DMS53 treated with DMSO at 0.1 percent for 48 hours (cell line): ENCODE data around the gene USP7.
A peak's percentile ranks its signal among the peaks of the same experiment; 100 is the strongest.
"Not testable (repeated sequence)": the region's sequence is repeated elsewhere in the genome, so short reads cannot be mapped to it uniquely, and the experiment has no call there.

ENCODE experiments used
- DNase-seq: peaks from one replicate; lab custom pipeline; 2025; ENCODE audit not compliant: unreplicated experiment; lab: John Stamatoyannopoulos, UW

Gene USP7

DNA sequence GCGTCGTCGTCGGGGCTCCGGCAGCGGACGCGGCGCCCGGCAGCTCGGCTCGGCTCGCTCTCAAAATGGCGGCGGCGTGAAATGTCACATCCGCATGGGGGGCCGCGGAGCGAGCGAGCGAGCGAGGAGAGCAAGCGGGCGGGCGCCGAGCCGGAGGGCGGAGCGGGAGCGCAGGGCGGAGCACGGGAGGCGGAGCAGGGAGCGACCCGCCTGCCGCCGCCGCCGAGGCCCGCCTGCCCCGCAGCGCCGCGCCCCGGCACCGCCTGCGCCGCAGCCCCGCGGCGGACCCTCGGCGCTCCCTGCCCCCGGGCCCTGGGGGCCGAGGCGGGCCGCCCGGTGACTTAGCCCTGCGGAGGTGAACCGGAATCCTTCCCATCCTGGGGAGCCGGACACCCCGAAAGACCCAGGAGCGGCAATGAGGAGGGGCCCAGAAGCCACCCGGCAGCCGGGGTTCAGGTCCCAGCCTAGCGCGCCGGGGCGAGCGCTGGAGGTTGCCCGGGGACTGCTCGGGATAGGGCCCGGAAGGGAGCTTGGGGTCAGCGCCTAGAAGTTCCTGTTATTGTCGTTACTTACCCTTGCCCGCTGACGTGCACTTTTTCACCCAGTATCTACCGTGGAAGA lies at the start of gene USP7:
Gene USP7, minus strand, starts transcription at position 86 of the 621 bp plus-strand sequence. CDS start 621 bp downstream, outside the sequence.
- DNase-seq: peak; percentile 39

DNA sequence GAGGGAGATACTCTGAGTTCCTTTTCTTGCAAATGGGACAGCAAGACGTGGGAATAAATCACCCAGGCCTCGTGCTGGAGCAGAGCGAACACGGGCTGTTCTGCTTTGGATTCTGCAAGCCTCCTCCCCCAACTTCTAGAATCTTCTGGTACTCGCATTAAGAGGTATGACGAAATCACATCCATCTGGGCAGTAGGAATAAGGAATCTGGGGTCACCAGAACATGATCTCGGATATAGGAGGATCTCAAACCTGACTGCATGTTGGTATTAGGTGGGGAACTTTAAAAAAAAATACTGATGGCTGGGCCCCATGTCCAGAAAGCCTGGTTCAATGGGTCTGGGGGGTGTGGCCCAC lies 49.8 kb upstream of the USP7 start:
- no peak for DNase-seq

DNA sequence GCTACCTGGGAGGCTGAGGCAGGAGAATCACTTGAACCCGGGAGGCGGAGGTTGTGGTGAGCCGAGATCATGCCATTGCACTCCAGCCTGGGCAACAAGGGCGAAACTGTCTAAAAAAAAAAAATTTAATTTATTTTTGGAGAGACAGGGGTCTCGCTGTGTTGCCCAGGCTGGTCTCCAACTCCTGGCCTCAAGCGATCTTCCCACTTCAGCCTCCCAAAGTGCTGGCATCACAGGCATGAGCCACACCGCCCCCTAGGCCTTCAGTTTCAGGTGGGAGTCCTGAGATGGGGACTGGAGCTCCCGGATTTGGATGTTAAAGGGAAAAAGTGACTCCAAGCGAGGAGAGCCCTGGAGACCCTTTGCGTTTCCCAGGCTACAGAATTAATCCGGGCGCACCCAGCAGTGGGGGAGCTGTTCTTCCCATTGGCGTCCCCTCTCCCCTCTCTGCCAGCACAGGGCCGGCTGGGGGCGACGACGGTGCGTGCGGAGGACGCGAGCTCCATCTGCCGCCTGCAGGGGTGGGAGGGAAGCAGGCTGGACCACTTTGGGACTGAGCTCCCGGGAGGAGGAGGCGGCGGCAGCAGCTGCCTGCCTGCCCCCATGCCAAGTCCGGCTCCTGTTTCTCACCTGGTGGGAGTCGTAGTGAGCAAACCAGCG lies 49.3 kb upstream of the USP7 start:
- no peak for DNase-seq

DNA sequence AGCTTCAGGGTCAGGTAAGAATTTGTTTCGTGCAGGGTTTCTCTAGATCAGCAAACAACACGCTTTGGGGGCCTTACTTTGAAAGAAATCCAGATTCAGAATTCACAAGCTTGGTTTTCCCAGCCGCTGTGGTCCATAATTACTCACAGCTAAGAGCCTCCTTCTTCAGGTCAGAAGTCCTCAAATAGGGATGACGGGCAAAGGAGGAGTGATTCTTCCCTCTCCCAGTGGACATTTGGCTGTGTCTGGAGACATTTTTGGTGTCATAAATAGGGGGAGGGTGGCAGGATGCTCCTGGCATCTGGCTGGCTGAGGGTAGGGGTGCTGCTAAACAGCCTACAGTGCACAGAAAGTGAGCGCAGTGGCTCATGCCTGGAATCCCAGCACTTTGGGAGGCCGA lies 48.6 kb upstream of the USP7 start:
- DNase-seq: no peak

DNA sequence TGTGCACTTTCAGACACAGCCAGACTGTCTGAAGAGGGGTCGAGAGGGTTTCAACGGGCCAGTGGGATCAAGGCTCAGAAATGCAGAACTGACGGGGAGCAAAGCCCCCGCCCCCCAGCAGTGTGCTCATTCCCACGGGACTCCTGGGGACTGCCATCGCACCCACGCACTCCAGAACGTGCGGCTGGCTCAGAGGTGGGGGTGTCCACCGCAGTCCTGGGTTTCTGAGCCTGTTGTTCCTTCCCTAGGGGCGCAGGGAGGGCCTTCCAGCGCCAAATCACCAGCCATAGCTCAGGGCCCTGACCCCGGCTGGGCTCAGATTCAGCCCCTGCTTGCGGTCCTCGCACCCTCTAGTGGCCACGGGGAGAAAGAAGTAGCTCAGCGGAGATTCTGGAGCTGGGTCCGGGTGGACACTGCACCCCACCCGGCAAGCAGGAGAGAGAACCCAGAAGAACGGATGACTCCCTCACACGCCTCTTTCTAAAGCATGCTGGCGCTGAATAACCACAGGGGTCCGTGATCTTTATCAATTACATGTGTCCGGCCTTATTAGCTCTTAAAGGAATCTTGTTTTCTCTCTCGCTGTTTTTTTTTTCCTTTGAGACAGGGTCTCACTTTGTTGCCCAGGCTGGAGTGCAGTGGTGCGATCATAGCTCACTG lies 45.0 kb upstream of the USP7 start:
- peak; percentile 36 for DNase-seq

DNA sequence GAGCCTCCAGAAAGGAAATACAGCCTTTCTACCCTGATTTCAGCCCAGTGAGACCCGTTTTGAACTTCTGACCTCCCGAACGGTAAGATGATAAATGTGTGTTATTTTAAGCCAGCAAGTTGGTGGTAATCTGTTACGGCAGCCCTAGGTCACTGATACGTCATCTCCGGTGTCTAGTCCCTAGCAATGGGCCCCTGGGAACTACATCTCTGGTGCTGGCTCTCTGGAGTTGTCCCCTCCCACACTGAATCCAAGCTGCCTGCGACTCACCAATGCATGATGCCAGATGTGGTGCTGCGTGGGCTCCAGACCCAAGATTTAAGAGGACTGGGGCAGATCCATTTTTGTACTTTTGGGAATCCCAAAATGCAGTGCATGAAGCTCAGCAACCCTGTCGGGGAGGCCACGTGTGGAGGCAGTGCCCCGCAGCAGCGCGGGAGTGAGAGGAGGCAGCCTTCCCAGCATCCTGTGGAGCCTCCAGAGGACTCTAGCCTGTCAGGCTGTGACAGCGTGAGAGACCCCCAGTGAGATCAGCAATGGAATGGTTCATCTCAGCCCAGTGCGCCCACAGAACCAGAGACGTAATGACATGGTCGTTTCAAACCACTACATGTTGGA lies 43.6 kb upstream of the USP7 start:
- no peak for DNase-seq

DNA sequence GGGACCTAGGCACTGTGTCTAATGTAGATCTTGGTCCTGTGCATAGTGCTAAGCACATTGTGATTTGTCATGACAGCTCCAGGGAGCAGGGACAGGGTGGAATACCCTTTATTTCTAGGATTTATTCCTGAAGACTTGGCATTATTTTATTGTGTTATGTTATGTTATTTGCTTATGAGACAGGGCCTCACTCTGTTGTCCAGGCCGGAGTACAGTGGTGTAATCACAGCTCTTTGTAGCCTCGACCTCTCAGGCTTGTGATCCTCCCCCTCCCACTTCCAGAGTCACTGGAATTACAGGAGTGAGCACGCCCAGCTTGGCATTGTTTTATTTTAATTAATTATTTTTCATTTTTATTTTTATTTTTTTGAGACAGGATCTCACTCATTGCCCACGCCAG lies 40.5 kb upstream of the USP7 start:
- no peak for DNase-seq

DNA sequence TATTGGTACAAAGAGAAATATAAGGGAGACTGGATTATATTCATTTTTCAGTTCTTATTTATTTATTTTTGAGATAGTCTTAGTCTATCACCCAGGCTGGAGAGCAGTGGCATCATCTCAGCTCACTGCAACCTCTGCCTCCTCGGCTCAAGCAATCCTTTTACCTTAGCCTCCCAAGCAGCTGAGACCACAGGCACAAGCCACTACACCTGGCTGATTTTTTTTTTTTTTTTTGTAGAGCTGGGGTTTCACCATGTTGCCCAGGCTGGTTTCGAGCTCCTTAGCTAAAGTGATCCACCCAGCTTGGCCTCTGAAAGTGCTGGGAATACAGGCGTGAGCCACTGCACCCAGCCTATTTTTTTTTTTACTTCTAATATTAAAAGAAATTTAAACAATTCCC lies 40.1 kb upstream of the USP7 start:
- DNase-seq: no peak

DNA sequence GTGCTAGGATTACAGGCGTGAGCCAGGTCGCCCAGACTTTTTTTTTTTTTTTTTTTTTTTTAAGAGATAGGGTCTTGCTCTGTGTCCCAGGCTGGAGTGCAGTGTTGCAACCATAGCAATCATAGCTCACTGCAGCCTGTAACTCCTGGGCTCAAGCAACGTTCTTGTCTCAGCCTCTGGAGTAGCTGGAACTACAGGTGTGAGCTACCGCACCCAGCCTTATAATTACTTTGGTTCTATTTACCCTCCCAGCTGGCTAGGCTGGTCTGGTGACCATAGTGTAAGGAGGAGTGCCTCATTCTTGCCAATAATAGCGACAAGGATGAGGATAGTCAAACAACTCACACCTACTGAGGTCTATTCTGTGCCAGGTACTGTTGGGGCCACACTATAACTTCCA lies 39.6 kb upstream of the USP7 start:
- peak; percentile 8 for DNase-seq

DNA sequence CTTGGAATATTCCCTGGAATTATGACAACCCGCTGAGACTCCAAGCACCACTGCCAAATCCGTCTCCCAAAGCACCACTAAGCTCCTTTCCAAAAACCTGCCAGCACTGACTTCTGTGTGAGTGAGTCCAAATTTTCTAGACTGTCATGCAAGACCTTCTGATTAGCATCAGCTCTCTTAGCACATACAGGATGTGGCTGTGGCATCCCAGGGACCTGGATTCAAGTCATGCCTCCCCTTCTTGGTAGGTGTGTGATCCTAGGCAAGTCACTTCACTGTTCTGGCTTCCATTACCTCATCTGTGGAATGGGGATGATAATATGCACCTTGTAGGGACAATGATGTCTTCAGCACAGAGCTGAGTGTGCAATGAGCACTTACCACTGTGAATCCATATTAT lies 38.3 kb upstream of the USP7 start:
- DNase-seq: no peak

DNA sequence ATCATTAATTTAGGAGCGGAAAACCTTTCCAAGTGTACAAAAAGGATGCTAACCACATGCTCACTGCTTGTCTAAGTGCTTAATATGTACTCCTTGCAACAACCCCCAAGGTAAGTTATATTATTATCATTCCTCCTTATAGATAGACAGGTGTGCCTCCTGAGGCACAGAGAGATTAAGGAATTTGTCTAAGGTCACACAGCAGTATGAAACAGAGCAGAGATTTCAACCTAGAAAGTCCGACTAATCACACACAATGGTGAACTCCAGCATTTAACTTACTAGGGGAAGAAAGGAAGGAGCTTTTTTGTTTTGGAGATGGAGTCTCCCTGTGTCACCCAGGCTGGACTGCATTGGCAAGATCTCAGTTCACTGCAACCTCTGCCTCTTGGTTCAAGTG lies 37.0 kb upstream of the USP7 start:
- DNase-seq: no peak

DNA sequence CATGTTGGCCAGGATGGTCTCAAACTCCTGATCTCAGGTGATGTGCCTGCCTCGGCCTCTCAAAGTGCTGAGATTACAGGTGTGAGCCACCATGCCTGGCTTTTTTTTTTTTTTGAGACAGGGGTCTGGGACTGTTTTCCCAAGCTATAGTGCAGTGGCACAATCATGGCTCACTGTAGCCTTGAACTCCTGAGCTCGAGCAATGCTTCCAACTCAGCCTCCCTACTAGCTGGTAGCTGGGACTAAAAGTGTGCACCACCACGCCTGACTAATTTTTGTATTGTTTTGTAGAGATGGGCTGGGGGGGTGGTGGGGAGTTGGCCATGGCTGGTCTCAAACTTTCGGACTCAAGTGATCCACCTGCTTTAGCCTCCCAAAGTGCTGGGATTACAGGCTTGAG lies 36.1 kb upstream of the USP7 start:
- no peak for DNase-seq

DNA sequence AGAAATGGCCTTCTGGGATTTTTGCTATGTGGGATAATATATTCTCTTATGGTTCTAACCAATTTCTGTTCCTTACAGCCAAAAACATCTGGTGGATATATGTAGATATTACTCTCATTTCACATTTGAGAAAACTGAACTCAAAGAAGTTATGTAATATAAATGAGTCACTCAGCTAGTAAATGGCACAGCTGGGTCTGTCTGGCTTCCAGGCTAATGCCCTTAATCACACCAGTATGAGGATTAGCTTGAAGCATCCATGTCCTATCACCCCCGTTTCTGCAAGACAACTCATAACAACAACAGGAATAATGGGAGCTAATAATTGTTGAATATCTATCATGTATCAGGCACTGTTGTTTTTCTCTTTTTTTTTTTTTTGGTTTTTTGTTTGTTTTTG lies 34.4 kb upstream of the USP7 start:
- DNase-seq: no peak

DNA sequence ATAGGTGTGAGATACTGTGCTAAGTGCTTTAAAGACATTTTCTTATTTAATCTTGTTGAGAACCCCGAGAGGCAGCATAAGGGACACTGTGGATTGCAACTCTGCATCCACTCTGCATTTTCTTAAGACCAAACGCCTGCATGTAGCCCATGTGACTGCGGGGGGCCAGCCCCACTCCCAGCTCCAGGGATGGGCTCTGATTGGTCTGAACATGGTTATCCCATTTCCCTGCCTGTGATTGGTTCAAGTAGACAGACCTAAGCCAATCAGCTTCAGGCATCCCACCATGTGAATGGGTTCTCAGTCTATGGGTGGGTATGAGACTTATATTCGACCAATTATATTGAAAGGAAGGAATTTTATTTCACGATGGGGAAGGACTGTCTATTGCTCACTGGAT lies 33.2 kb upstream of the USP7 start:
- DNase-seq: no peak

DNA sequence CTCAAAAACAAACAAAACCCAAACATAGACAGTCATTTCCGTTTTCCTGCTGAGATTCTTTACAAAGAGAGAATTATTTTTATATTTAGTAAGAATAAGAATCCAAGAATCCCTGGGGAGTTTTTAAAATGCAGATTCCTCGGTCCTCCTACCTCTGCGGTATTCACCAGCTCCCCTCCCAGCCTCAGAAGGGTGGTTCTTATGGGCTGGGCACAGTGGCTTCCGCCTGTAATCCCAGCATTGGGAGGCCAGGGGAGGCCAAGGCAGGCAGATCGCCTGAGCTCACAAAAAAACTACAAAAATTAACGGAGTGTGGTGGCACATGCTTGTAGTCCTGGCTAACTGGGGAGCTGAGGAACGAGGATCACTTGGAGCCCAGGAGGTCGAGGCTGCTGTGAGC lies 26.7 kb upstream of the USP7 start:
- no peak for DNase-seq

DNA sequence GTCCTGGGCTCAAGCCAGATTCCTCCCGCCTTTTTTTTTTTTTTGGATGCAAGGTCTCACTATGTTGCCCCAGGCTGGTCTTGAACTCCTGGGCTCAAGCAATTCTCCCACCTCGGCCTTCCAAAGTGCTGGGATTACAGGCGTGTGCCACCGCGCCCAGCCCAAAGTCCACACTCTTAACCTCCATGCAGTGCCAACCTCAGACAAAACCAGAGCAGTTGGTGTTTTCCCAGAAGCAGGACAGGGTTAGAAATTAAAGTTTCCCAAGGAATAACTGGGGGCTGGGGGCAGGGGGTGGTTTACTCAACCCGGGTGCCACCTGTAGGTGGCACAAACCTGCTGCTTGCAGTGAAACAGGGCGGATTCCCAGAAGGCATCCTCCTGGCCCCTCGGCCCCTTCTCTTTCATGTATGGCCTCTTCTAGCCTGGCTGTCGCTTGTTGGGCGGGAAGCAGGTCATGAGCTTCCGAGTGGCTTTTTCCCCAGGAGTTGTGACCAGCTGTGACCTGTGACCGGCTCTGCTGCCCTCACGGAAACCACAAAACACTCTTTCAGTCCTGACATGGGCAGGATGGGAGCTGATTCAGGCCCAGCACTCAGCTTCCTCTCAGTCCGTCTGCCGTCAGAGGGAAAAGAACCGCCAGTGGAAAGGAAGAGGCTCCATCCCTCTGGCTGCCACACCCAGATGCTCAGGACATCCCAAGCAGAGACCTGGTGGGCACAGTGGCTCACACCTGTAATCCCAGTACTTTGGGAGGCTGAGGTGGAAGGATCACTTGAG lies 25.6 kb upstream of the USP7 start:
- DNase-seq: no peak

DNA sequence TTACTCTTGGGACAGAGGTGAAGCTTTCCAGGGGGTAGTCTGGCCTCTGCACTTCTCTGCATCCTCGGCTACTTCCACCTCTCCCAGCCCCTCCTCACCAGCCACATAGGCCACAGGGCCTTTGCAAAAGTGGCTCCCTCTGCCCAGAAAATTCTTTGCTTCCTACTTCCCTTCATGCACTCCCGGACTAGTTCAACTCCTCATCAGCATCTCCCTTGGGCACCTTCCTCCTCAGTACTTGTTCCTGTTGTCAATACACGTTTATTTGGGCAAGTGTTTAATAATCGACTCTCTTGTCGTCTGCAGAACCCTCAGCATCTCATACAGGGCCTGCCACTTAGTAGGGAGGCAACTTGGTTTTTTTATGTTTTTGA lies 23.1 kb upstream of the USP7 start:
- DNase-seq: no peak

DNA sequence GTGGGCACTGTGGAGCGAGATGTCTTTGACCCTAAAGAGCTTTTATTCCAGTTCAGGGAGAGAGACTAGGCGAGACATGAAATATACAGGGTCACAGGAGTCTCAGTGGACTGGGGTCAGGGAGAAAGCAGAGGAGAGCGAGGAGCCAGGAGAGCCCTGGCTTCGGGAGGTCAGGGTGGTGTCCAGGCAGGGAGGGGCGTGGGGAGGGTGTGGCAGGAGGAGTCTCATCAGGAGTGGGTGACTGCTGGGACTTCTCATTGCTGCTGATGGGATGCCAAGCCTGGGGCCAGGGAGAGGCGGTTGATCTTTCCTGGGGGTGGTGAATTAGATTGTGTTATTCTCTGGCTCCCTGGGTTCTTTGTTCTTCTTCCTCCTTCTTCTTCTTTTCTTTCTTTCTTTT lies 22.4 kb upstream of the USP7 start:
- no peak for DNase-seq

DNA sequence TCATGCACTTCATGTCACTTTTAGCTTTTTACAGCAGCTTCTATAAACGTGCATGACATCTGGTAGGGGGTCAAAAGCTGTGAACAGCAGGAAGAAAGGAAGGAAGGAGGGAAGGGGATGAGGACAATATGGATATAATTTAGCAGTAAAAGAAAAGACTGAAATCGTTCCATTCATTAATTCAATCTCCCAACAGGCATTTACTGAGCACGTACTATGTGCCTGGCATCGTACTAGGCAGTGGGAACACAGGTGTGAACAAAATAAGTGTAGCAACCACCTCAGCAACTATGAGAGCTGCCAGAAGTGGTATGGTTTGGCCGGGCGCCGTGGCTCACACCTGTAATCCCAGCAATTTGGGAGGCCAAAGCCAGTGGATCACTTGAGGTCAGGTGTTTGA lies 19.1 kb upstream of the USP7 start:
- DNase-seq: no peak

DNA sequence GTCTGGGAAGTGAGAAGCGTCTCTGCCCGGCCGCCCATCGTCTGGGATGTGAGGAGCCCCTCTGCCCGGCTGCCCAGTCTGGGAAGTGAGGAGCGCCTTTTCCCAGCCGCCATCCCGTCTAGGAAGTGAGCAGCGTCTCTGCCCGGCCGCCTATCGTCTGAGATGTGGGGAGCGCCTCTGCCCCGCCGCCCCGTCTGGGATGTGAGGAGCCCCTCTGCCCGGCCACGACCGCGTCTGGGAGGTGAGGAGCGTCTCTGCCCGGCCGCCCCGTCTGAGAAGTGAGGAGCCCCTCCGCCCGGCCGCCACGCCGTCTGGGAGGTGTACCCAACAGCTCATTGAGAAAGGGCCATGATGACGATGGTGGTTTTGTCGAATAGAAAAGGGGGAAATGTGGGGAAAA lies 18.2 kb upstream of the USP7 start:
- DNase-seq: not testable (repeated sequence)

DNA sequence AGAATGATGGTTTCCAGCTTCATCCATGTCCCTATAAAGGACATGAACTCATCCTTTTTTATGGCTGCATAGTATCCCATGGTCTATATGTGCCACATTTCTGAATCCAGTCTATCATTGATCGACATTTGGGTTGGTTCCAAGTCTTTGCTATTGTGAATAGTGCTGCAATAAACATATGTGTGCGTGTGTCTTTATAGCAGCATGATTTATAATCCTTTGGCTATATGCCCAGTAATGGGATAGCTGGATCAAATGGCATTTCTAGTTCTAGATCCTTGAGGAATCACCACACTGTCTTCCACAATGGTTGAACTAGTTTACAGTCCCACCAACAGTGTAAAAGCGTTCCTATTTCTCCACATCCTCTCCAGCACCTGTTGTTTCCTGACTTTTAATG lies 12.5 kb upstream of the USP7 start:
- DNase-seq: not testable (repeated sequence)

DNA sequence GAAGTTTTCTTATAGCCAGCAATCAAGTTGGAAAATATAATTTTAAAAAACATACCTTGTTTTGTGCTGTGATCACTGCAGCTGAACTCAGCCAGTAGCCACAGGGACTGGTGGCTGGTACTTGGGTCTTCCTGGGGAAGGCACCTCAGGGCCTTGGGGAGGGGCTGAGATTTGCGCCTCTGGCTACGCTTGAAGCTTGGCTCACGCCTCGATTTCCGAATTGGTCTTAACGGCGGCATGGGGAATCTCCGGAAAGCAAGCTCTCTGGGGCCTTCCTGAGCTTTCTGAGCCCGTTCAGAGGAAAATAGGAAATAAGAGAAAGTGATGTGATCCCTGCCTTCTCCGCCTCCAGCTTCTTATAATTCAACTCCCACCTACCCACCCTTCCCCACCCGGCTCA lies 11.3 kb upstream of the USP7 start:
- DNase-seq: no peak
